ENCODE data around the gene CHST14.

The CHST14 gene

GRCh38 chr15:40456738-40457137, 14.0 kb upstream of the CHST14 start:
- Histone ChIP-seq H3F3A (ENCODE audit: insufficient read depth, low read length) (no peaks in the 10 kb centered on the region), H2AFZ (ENCODE audit: low read length) (no peak overlapping the region), H3K9me3 (ENCODE audit: low read length) (no peaks in the 10 kb centered on the region), H3K4me3 (ENCODE audit: low read depth, low read length, poor library complexity, severe bottlenecking) (no peak overlapping the region), H3K9ac (ENCODE audit: low read length) (no peak overlapping the region), H4K20me1 (ENCODE audit: insufficient read depth, low read length) (no peaks in the 10 kb centered on the region), H3K79me2 (ENCODE audit: insufficient read depth, low read length) (no peaks in the 10 kb centered on the region), H3K4me2 (ENCODE audit: low read length) (no peak overlapping the region), H3K4me1 (ENCODE audit: insufficient read depth, low read length, severe bottlenecking) (peaks cover 10% of the 10 kb centered on the region), H3K27ac (ENCODE audit: low read depth, low read length, poor library complexity, severe bottlenecking) (no peak overlapping the region), H3K27me3 (ENCODE audit: insufficient read depth, low read length) (no peaks in the 10 kb centered on the region), H3K9me2 (ENCODE audit: low read depth, low read length) (no peaks in the 10 kb centered on the region), H3K36me3 (ENCODE audit: insufficient read depth, low read length) (peaks cover 7% of the 10 kb centered on the region; the same call in 1 of the 2 replicates)
- no peak for TF ChIP-seq CTCF (IDR thresholded peaks at IDR 0.05; ENCODE audit: low read length)

- Histone ChIP-seq H3K9me3 (ENCODE audit: low read length) (no peaks in the 10 kb centered on the region), H3K9ac (ENCODE audit: low read length) (no peak overlapping the region), H3K4me3 (ENCODE audit: low read depth, low read length, poor library complexity, severe bottlenecking) (no peak overlapping the region), H2AFZ (ENCODE audit: low read length) (no peak overlapping the region), H3K4me2 (ENCODE audit: low read length) (no peak overlapping the region), H3K9me2 (ENCODE audit: low read depth, low read length) (no peaks in the 10 kb centered on the region), H3F3A (ENCODE audit: insufficient read depth, low read length) (no peaks in the 10 kb centered on the region), H3K79me2 (ENCODE audit: insufficient read depth, low read length) (no peaks in the 10 kb centered on the region), H3K27ac (ENCODE audit: low read depth, low read length, poor library complexity, severe bottlenecking) (no peak overlapping the region), H4K20me1 (ENCODE audit: insufficient read depth, low read length) (no peaks in the 10 kb centered on the region), H3K4me1 (ENCODE audit: insufficient read depth, low read length, severe bottlenecking) (no peaks in the 10 kb centered on the region), H3K36me3 (ENCODE audit: insufficient read depth, low read length) (peaks cover 14% of the 10 kb centered on the region; the same call in 1 of the 2 replicates), H3K27me3 (ENCODE audit: insufficient read depth, low read length) (no peaks in the 10 kb centered on the region)
- TF ChIP-seq CTCF (IDR thresholded peaks at IDR 0.05; ENCODE audit: low read length) (no peak), EZH2 (IDR thresholded peaks at IDR 0.05; ENCODE audit: borderline replicate concordance, low read length) (no peak)
These were observed 12.1 kb upstream of the CHST14 start for GRCh38 chr15:40458495-40459371.

GRCh38 chr15:40459391-40460015, 11.3 kb upstream of the CHST14 start:
- no peaks in the 10 kb centered on the region for H3K4me1 ChIP-seq (ENCODE audit: insufficient read depth, low read length, severe bottlenecking)
- H3K79me2 ChIP-seq (ENCODE audit: insufficient read depth, low read length): no peaks in the 10 kb centered on the region
- H3F3A ChIP-seq (ENCODE audit: insufficient read depth, low read length): no peaks in the 10 kb centered on the region
- H3K9me2 ChIP-seq (ENCODE audit: low read depth, low read length): no peaks in the 10 kb centered on the region
- no peaks in the 10 kb centered on the region for H3K27me3 ChIP-seq (ENCODE audit: insufficient read depth, low read length)
- no peak overlapping the region for H3K4me3 ChIP-seq (ENCODE audit: low read depth, low read length, poor library complexity, severe bottlenecking)
- H4K20me1 ChIP-seq (ENCODE audit: insufficient read depth, low read length): no peaks in the 10 kb centered on the region
- H3K9me3 ChIP-seq (ENCODE audit: low read length): no peaks in the 10 kb centered on the region
- TF ChIP-seq CTCF (IDR thresholded peaks at IDR 0.05; ENCODE audit: low read length) (no peak), EZH2 (IDR thresholded peaks at IDR 0.05; ENCODE audit: borderline replicate concordance, low read length) (no peak)
- no peak overlapping the region for H3K9ac ChIP-seq (ENCODE audit: low read length)
- no peak overlapping the region for H3K27ac ChIP-seq (ENCODE audit: low read depth, low read length, poor library complexity, severe bottlenecking)
- peaks cover 14% of the 10 kb centered on the region; the same call in 1 of the 2 replicates for H3K36me3 ChIP-seq (ENCODE audit: insufficient read depth, low read length)
- no peak overlapping the region for H2AFZ ChIP-seq (ENCODE audit: low read length)
- no peak overlapping the region for H3K4me2 ChIP-seq (ENCODE audit: low read length)
